Measurements from ENCODE around the gene SOX6. TPM values are rescaled to one million over a fixed set of nuclear protein-coding genes. Genes with fewer than 3 reads are reported as not detected.
A peak's percentile ranks its signal among the peaks of the same experiment; 100 is the strongest.

SOX6 gene
- total and polyA plus RNA-seq, 12 donors = 0.80 to 43.0 (median 21.2) TPM

DNA sequence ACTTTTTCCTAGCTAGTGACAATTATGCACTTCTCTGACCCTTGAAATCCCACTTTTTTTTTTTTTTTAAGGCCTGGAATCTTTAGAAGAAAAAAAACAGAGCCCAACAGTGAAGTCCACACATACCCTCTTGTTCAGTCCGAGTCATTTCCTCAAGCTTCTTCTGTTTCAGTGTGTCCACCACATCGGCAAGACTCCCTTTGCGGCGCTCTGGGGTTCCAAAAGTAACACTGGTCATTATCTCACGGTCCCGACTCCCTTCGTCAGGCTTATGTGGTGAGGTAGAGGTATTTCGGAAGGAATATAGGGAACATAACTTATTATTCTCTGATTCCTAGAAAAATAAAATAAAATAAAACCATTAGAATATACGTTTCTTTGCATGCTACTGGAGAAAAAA, 38.0 kb downstream of the SOX6 start:
- intact Hi-C loops (cut with DNase I) = no loop called here
- H3K4me3 ChIP-seq = no peak overlapping the region
- DNase-seq (no peak), ATAC-seq (no peak)
- H3K9me3 ChIP-seq = no peaks in the 10 kb centered on the region
- no peaks in the 10 kb centered on the region for H3K36me3 ChIP-seq
- TF ChIP-seq, protein P1, sequence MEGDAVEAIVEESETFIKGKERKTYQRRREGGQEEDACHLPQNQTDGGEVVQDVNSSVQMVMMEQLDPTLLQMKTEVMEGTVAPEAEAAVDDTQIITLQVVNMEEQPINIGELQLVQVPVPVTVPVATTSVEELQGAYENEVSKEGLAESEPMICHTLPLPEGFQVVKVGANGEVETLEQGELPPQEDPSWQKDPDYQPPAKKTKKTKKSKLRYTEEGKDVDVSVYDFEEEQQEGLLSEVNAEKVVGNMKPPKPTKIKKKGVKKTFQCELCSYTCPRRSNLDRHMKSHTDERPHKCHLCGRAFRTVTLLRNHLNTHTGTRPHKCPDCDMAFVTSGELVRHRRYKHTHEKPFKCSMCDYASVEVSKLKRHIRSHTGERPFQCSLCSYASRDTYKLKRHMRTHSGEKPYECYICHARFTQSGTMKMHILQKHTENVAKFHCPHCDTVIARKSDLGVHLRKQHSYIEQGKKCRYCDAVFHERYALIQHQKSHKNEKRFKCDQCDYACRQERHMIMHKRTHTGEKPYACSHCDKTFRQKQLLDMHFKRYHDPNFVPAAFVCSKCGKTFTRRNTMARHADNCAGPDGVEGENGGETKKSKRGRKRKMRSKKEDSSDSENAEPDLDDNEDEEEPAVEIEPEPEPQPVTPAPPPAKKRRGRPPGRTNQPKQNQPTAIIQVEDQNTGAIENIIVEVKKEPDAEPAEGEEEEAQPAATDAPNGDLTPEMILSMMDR (IDR thresholded peaks at IDR 0.05) = no peak
- no peaks in the 10 kb centered on the region for H3K27me3 ChIP-seq
- WGBS, 2 donors = 91 to 93% methylated on average over 9 of the region's 9 CpGs
- H3K4me1 ChIP-seq = no peaks in the 10 kb centered on the region
- no peak overlapping the region for H3K27ac ChIP-seq

DNA sequence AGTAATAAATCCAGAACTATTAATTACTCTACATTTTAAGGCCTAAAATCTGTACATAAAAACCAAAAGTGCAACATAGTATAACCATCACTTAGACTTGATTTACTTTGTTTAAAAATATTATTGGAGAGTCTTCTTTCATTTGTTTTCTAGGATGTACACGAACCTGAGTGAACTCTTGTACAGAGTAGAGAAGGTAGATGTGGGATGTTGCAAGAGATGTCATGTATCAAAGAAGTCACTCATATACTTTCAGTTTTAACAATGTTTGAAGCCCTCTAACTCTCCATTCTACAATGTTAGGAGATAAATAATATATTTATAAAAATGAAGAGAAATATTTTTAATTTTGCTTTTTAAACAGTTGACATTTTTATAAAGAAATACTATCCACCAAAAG, 38.6 kb downstream of the SOX6 start:
- 84 to 92% methylated on average over 1 of the region's 1 CpG for WGBS, 2 donors
- Histone ChIP-seq H3K4me3 (no peak overlapping the region), H3K27me3 (no peaks in the 10 kb centered on the region), H3K27ac (no peak overlapping the region), H3K36me3 (no peaks in the 10 kb centered on the region), H3K4me1 (peaks cover 0 to under 1% (median 0%) of the 10 kb centered on the region in 9 donors), H3K9me3 (no peaks in the 10 kb centered on the region)
- ATAC-seq (no peak), DNase-seq (no peak)
- TF ChIP-seq, protein P1 (IDR thresholded peaks at IDR 0.05) = no peak
- intact Hi-C loops (cut with DNase I) = no loop called here

DNA sequence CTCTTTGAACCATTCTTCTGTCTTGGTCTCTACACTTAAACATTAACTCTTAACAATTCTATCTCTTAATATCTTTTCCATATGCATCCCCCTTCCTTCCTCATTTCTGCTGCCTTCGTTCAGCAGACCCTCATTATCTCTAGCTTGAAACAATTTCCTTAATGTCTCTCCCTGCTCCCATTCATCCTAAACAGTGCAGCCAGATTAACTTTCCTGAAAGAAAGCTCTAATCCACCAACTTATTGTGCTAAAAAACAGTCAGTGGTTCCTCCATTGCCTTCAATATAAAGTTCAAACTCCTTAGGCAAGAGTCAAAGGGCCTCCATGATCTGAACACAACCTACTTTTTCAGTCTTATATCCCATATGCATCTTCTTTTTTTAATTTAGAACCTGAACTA, 42.5 kb downstream of the SOX6 start:
- 62 to 71% methylated on average over 1 of the region's 1 CpG for WGBS, 2 donors
- intact Hi-C loops (cut with DNase I) = no loop called here
- TF ChIP-seq, protein P1 (IDR thresholded peaks at IDR 0.05) = no peak

DNA sequence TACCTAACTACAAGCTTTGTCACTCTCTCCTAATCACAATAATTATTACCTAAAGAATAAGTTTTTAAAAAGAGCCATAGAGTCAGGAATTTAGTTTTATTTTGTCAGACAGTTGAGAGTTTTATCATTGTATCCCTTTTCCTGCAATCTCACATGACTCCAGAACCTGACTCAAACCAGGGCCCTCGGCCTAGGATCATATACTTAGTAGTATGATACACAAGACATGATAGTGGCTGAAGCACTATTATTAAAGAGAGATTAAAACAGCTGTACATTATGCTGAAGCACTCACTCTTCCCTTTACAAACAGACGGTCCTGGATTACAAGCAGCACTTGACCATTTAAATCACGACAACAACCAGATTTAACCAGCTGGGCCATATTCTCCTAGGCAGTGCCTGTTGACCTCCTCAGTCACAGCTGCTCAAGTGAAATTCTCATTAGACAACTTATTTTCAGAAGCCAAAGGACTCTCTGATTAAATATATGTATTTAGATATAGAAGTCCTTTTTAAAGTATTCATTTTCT, 44.0 kb downstream of the SOX6 start:
- WGBS, 2 donors = 60 to 64% methylated on average over 3 of the region's 3 CpGs
- H3K27ac ChIP-seq = peak overlapping the region in 2 of 10 donors; percentile 3 to 24
- DNase-seq = no peak
- H3K4me1 ChIP-seq = peaks cover 0 to 23% (median 10%) of the 10 kb centered on the region in 9 donors
- H3K4me3 ChIP-seq = no peak overlapping the region
- H3K9me3 ChIP-seq = no peaks in the 10 kb centered on the region
- no peaks in the 10 kb centered on the region for H3K36me3 ChIP-seq
- H3K27me3 ChIP-seq = no peaks in the 10 kb centered on the region
- peak in 1 of 8 donors; percentile 6 for ATAC-seq
- intact Hi-C loops (cut with DNase I) = no loop called here
- TF ChIP-seq, protein P1 (IDR thresholded peaks at IDR 0.05) = no peak

More for the DNA sequence above, 42.5 kb downstream of the SOX6 start:
- Histone ChIP-seq H3K36me3 (no peaks in the 10 kb centered on the region), H3K27me3 (no peaks in the 10 kb centered on the region), H3K4me1 (peaks cover 0 to 23% (median 10%) of the 10 kb centered on the region in 9 donors), H3K27ac (no peak overlapping the region), H3K9me3 (no peaks in the 10 kb centered on the region), H3K4me3 (no peak overlapping the region)
- no peak for ATAC-seq
- DNase-seq = no peak
